GM19438 (cell line): ENCODE measurements around the gene COL9A3.

ENCODE experiments used
- ATAC-seq: cut with Tn5 transposase; IDR thresholded peaks from one replicate; pipeline ENCODE4 v1.9.1; 2021; ENCODE audit warnings: low read depth; ENCODE audit not compliant: unreplicated experiment

The COL9A3 gene

GRCh38 chr20:62888406-62888805 lies 71.6 kb downstream of the COL9A3 start:
- ATAC-seq, result no peak

DNA sequence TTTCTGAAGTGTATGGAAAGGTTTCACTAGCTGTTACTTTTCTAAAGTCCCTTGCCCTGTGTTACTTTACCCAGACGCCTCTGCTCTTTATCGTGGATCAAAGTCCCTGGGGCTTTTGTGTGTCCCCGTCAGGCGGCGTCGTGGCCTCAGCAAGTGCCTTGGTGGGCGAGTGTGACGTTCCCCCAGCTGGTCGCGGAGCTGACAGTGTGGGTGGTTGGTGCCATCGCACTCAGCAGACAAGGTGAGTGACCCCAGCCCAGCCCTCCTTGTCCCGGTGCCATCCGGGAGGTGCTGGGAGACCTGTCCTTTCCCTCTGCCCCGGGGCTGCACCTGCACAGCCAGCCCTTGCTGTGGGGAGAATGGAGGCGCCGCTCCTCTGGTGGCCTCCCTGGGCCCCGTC lies 72.1 kb downstream of the COL9A3 start:
- ATAC-seq, result no peak

DNA sequence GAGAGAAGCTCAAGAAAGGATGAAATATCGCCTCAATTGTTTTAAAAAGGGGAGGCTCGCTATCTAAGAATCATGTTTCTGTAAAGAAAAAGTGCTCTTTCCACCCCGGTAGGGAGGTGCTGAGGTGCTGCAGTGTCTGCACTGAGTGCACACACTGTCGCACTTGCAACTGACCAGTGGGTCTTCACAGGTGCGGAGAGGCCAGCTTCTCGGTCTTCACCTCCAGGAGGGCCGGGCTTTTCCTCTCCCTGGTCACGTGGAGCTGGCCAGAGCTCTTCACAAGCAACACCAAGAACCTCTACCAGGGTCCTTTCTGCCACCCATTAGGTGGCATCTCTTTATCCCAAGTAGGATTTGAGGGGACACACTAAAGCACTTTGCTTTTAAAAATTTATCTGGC lies 72.6 kb downstream of the COL9A3 start:
- no peak for ATAC-seq

- ATAC-seq, result no peak
These were observed 73.0 kb downstream of the COL9A3 start for GRCh38 chr20:62889871-62890270.

- no peak for ATAC-seq
These were observed 73.6 kb downstream of the COL9A3 start for GRCh38 chr20:62890444-62890843.
